ENCODE measurements around the gene DAP3.
"Not testable (repeated sequence)": the region's sequence is repeated elsewhere in the genome, so short reads cannot be mapped to it uniquely, and the experiment has no call there.

DAP3 gene

DNA sequence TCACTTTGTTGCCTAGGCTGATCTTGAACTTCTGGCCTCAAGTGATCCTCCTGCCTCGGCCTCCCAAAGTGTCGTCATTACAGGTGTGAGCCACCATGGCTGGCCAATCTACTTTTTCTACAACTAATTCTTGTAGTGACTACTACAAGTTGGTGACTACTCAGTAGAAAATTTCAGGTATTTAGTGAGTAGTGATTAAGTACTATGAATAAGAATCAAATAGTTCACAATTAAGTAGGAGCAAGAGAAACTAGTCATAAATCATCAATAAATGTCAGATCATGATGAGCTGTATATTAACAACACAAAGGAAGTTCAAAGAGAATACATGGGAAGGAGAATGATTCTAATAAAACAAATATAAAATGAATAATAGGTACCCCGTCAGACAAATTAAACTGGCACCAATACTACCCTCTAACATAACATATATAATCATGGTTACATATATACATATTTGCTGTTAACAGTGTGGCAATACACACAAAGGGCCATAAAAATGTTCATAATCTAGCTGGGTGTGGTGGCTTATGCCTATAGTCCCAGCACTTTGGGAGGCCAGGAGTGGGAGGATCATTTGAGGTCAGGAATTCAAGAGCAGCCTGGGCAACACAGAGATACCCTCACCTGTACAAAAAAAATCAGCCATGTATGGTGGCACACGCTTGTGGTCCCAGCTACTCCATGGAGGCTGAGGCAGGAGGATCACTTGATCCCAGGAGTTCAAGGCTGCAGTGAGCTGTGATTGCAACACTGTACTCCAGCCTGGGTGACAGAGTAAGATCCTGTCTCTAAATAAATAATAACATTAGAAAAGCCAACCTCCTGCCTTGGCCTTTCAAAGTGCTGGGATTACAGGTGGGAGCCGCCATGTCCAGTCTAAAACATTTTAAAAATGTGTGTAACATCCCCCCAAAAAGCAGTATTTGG, 19.4 kb upstream of the DAP3 start:
- TF ChIP-seq POLR2A (IDR thresholded peaks at IDR 0.05; ENCODE audit: low read depth, low read length) = no peak
- DNase-seq (ENCODE audit: insufficient read length, low spot score) (no peak), FAIRE-seq (no peak)

DNA sequence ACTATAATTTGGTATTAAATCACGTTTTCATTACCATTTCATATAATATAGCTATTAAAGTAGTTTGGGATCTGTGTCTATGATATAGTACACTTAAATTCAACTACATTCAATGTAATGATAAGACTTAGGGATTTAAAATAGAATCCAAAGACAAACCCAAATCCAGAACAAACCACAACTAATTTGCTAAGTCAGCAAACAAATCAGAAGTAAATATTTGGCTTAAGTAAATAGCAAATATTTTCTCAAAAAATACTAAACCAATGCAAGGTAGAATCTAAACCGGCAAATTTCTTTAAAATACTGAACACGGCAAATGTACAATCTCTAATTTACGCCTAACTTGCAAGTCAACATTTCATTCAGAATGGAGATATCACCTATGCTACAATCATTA, 17.1 kb upstream of the DAP3 start:
- DNase-seq (ENCODE audit: insufficient read length, low spot score) = no peak
- FAIRE-seq = no peak
- no peak for TF ChIP-seq POLR2A (IDR thresholded peaks at IDR 0.05; ENCODE audit: low read depth, low read length)

DNA sequence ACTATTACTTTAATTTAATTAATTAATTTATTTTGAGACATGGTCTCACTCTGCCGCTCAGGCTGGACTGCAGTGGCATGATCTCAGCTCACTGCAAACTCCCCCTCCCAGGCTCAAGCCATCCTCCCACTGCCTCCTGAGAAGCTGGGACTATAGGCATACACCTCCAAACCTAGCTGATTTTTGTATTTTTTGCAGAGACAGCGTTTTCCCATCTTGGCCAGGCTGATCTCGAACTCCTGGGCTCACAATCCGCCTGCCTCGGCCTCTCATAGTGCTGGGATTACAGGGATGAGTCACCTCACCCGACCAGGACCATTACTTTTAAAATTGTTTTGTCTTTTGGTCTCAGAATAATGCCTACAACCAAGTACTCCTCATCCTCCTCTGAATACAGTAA, 15.9 kb upstream of the DAP3 start:
- DNase-seq (ENCODE audit: insufficient read length, low spot score) (no peak), FAIRE-seq (no peak)
- TF ChIP-seq POLR2A (IDR thresholded peaks at IDR 0.05; ENCODE audit: low read depth, low read length) = no peak

DNA sequence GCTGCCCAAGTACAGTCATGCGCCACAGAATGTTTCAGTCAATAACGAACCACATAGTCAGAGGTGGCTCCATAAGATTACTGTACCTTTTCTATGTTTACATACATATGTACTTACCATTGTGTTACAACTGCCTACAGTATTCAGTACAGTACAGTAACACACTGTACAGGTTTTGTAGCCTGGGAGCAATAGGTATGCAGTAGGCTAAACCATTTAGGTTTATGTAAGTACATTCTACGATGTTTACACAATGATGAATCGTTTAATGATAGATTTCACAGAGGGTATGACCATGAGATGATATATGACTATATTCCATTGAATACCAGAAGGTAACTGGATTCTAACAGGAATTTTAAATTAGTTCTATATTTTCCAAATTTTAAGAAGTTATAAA, 10.9 kb upstream of the DAP3 start:
- DNase-seq (ENCODE audit: insufficient read length, low spot score) (no peak), FAIRE-seq (no peak)
- no peak for TF ChIP-seq POLR2A (IDR thresholded peaks at IDR 0.05; ENCODE audit: low read depth, low read length)

DNA sequence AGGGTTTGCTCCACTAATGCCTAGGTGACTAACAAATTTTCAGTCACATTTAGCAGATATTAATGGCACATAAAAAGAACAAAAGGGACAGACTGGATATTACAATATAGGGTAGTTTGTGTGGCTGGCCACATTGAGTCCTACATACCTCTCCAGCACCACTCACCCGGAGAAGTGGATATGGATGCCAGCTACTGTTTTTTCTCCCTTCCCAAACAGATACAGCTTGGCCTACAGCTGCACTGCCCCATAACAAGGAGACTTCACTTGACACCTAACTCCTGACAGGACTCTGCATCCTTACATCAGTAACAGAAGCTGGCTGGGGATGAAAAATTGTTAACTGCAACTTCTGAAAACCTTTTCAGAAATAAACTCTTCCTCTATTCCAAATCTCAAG, 9.9 kb upstream of the DAP3 start:
- not testable (repeated sequence) for DNase-seq (ENCODE audit: insufficient read length, low spot score); FAIRE-seq

DNA sequence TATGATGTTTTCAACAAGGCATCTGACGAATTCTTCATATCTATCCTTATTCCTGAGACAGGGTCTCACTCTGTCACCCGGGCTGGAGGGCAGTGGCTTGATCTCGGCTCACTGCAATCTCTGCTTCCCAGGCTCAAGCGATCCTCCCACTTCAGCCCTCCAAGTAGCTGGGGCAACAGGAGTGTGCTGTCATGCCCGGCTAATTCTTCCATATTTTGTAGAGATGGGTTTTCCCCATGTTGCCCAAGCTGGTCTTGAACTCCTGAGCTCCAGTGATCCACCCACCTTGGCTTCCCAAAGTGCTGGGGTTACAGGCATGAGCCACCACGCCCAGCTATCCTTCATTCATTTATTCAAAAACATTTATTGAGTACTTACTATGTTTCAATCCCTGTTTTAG, 8.4 kb upstream of the DAP3 start:
- FAIRE-seq = no peak
- no peak for TF ChIP-seq POLR2A (IDR thresholded peaks at IDR 0.05; ENCODE audit: low read depth, low read length)
- no peak for DNase-seq (ENCODE audit: insufficient read length, low spot score)

DNA sequence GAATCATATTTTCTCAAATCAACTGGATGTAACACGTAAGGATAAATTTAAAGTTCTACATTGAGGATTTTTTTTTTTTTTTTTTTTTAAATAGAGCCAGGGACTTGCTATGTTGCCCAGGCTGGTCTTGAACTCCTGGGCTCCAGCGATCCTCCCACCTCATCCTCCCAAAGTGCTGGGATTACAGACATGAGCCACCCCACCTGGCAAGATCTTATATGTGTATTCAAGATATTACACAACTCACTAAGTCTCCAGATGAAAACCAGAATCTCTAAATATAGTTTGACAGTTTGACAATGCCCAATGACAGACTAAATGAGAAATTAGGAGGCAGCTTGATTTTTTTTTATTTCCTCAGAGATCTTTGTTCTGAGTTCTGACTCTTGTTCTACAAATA, 7.1 kb upstream of the DAP3 start:
- no peak for TF ChIP-seq POLR2A (IDR thresholded peaks at IDR 0.05; ENCODE audit: low read depth, low read length)
- FAIRE-seq = no peak
- no peak for DNase-seq (ENCODE audit: insufficient read length, low spot score)

DNA sequence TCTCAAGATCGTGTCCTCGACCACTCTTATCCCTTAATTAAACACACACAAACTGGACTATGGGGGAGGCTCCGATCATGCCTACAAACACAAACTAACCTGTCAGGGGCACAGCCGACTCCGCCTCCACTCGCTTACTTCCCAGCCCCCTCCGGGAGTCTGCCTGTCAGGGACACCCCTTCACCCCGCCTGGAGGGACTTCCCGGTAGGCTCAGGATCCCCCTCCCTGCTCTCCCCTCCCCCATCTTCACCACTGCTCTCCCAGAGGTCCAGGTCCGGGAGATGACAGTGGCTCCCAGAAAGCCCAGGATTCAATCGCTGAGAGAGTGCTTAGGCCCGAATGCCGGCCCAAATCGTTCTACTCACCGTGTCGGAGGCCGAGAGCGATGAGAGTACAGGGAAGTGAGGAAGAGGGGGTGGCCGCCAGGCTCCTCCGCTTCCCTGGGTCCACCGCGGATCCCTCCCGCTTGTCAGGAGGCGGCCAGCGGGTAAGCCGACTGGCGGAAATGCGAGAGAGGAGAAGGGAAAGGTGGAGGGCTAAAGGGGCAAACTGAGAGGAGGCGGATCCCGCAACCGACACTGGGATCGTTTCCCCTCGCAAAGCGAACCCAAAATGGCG, 1.1 kb upstream of the DAP3 start:
- DNase-seq (ENCODE audit: insufficient read length, low spot score); FAIRE-seq: not testable (repeated sequence)

DNA sequence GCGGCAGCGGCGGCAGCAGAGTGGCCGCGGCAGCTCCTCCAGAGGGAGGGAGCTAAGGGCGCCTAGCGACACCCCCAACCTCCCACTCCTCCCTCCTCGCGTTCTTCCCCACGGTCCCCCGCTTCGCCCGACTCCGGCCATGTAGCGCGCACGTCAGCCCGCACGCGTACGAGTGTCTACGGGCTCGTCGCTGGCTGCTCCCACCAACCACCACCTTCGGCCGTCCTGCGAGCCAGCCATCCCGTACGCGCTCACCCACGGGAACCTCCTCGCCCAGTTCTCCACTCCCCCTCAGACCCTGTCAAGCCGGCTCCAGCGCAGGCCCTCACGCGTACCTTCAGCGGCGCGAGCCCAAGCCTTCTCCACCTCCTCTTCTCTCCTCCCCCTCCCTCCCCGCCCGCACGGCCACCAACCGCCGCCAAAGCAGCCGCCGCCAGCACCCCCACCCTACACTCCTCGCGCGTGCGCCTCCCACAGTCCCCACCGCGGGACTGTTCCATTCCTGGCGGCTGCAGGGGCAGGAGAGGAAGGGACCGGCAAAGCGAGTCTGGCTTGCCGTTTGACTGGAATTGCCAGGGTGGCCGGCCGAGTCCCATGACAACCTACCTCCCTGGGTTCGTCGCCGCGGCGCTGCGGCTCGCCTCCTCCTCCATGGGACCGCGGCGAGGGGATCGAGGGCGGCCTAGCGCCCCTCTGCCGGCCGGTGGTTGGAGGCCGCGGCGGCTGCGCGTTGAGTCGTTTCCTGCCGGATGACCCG, 389 bp upstream of the DAP3 start, which contains the start of gene YY1AP1:
Gene YY1AP1, minus strand, starts transcription at position 451 of the 757 bp plus-strand sequence. CDS start 8,338 bp downstream, outside the sequence.
- peak; percentile 80 for TF ChIP-seq POLR2A (IDR thresholded peaks at IDR 0.05; ENCODE audit: low read depth, low read length)
- FAIRE-seq = no peak

DNA sequence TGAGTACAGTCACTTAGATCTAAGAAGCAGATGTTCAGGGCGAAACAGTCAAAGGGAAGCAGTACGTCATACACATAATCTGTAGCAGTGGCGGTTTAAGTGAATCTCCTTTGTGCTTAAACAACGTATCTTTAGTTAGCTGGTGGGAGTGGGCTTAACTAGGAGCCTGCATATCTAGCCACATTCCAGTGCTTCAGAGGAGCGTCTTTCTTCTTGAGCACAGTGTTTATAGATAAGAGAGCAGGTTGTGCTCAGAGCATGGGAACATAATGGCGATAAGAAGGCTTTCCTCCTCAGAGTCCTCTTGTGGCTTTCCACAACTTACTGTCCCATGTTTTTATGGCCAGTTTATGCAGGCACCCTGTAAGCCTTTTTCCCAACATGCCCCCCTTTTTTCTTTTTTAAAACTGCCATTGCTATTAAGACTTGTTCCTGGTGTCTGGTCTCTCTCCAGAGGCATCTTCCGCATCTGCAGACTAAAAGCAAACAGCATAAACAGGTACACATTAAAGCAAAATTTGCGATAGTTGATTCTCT, 3.2 kb downstream of the DAP3 start:
- FAIRE-seq (no peak), DNase-seq (ENCODE audit: insufficient read length, low spot score) (no peak)
- TF ChIP-seq POLR2A (IDR thresholded peaks at IDR 0.05; ENCODE audit: low read depth, low read length) = no peak

More for the DNA sequence above, 389 bp upstream of the DAP3 start, which contains the start of gene YY1AP1:
- peak; percentile 91 for DNase-seq (ENCODE audit: insufficient read length, low spot score)

DNA sequence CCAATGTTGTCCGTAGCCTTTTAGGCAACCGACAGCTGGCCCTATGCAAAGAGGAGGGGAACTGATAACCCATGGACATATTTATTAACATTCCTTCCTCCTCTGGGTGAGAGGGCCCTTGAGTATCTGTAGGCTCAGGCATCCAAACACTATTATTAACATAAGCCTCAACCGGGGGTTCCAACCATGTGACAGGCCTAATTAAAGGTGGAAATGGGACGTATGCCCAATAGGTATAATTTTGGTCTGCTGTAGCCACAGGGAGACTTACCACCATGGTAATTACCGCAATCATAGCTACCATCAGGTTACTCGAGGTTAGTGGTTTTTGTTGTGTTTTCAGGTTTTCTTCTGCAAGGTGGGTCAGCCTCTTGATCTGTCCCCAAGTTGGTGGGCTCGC, 5.3 kb downstream of the DAP3 start:
- DNase-seq (ENCODE audit: insufficient read length, low spot score) = no peak
- FAIRE-seq = no peak
- TF ChIP-seq POLR2A (IDR thresholded peaks at IDR 0.05; ENCODE audit: low read depth, low read length) = no peak

DNA sequence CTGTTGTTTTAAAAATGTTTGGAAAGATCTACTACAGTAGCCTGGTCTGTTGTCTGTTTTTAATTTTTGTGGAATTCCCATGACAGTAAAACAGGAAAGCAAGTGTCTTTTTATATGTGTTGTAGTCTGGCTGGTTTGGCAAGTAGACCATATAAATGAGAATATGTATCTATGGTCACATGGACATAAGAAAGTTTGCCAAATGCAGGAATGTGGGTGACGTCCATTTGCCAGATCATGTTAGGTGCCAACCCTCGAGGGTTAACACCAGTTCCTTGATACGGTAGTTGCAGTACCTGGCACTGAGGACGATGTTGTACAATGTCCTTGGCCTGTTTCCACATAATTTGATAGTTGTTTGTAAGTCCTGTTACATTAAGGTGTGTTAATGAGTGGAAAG, 6.2 kb downstream of the DAP3 start:
- no peak for TF ChIP-seq POLR2A (IDR thresholded peaks at IDR 0.05; ENCODE audit: low read depth, low read length)
- DNase-seq (ENCODE audit: insufficient read length, low spot score) (no peak), FAIRE-seq (no peak)

DNA sequence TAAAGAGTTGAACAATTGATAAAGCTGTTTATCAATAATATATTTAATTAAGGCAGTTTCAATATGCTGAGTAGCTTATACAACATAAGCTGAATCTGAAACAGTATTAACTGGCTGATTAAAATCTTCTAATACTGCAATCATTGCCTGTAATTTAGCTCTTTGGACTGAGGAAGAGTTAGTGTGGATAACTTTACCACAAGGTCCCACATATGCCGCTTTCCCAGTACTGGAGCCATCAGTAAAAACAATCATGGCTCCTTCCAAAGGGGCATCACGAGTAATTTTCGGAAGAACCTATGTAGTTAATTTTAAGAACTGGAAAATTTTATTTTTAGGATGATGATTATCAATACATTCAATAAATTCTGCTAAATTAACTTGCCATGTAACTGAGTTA, 6.7 kb downstream of the DAP3 start:
- DNase-seq (ENCODE audit: insufficient read length, low spot score) (no peak), FAIRE-seq (no peak)
- TF ChIP-seq POLR2A (IDR thresholded peaks at IDR 0.05; ENCODE audit: low read depth, low read length) = no peak

DNA sequence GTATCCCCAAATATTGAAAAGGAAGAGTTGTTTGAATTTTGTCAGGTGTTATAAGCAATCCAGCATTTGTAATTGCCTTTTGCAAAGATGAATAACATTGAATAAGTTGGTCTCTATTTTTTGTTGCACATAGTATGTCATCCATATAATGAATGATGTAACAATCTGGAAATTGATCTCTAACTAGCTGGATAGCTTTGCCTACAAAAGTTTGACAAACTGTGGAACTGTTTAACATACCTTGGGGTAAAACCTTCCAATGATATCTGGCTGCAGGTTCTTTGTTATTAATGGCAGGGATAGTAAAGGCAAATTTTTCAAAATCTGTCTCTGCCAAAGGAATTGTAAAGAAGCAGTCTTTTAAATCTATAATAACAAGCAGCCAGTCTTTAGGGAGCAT, 7.6 kb downstream of the DAP3 start:
- FAIRE-seq (no peak), DNase-seq (ENCODE audit: insufficient read length, low spot score) (no peak)
- no peak for TF ChIP-seq POLR2A (IDR thresholded peaks at IDR 0.05; ENCODE audit: low read depth, low read length)
